AG08395 (cell line): ENCODE results near the gene CCBE1.

ENCODE experiments used
- DNase-seq: peaks from one replicate; pipeline ENCODE4 v3.0.0; 2012; ENCODE audit warnings: mixed read lengths, low spot score

Gene CCBE1

DNA sequence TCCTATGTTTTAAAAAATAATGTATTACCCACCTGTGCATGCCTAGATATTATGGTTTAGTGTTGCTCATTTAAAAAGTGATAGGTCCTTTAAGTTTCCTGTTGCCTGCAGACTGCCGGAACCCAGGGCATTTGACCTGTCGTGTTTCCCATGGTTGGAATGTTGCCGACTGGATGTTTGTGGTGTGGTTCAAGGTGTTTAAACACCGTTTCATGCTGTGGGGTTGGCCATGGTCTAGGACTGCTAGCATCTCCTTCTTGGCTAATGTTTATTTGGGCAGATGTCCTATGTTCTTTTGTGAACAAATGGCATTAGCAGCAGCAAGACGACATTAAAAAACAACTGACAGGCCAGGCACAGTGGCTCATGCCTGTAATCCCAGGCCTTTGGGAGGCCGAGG is 245.3 kb downstream of the CCBE1 start:
- no peak for DNase-seq

DNA sequence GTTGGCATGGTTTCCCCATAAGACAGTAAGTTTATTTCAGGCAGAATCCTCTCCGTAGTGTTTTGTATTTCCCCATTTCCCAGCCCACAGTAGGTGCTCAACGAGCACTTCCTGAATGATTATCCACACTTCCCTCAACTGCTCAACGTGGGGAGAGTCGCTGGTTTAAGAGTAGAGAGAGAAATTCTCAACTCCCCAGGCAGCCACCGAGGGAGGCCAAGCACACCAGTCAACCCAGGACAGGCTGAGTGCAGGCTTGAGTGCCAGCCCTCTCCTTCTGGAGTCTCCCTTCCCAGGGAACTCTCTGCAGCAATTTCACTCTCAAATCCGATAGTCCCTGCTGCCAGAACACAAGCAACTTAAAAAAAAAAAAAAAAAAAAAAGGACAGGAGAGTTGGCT is 246.2 kb downstream of the CCBE1 start:
- no peak for DNase-seq

DNA sequence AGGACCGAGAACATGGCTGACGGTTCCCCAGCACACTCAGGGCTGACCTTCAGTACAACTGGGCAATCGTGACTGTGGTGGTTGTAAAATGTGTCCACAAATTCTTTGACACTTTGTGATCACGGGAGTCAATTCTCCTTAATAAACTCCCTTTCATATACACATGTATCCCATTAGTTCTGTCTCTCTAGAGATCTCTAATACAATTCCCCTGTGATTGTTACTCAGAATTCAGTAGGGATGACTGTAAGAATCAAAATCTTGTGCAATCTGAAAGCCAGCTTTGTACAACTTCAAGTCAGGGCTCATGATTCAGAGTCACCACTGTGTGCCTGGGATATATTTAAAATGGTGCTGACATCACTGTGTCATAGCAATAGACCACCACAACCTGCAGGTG is 248.7 kb downstream of the CCBE1 start:
- peak; percentile 57 for DNase-seq

DNA sequence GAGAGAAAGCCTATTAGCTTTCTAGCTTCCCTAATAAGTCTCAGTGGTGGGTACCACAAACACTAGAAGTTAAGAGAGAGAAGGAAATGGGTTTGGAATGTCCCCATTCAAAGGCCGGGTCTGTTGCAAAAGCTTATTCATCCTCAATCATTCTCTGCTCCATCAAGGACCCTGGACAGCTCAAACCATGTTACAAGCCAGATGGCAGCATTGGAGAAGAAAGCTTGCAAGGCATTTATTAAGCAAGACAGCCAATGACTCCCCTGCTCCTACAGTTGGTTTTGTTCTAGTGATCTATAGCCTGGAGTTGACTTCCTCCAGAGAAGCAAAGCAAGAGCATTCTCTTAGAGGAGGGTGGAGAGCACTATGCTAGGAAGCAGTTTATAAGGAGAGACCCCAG is 251.2 kb downstream of the CCBE1 start:
- DNase-seq: peak; percentile 31

DNA sequence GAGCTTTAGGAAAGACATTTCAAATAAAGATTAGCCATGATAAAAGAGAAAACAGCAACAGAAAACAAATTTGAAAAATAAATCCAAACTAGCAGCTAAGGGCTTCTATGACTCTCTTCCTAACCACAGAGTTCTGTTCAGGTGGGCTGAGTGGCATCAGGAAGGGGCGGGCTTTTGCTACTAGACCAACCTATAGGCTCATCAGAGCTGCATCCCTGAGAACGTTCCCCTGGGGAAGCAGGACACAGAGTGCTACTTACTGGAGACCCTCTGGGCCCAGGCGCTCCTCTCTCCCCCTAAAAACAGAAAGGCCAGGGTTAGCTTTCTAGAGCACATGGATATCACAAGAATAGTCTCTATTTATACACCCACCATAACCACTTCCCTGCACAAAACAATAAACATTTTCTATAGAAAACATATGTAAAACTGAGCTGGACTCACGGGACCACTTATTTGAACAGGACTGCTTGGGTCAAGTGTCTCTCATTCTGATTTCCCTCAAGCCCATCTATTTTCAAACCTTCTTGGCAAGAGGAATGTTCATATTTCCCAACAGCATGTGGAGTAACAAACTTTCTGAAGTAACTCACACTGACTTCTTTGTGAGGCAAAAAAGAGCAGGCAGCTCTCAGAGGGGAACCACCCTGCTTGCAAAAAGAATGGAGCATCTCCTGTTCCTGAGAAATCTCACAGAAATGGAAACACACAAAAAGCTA is 259.2 kb downstream of the CCBE1 start:
- no peak for DNase-seq

DNA sequence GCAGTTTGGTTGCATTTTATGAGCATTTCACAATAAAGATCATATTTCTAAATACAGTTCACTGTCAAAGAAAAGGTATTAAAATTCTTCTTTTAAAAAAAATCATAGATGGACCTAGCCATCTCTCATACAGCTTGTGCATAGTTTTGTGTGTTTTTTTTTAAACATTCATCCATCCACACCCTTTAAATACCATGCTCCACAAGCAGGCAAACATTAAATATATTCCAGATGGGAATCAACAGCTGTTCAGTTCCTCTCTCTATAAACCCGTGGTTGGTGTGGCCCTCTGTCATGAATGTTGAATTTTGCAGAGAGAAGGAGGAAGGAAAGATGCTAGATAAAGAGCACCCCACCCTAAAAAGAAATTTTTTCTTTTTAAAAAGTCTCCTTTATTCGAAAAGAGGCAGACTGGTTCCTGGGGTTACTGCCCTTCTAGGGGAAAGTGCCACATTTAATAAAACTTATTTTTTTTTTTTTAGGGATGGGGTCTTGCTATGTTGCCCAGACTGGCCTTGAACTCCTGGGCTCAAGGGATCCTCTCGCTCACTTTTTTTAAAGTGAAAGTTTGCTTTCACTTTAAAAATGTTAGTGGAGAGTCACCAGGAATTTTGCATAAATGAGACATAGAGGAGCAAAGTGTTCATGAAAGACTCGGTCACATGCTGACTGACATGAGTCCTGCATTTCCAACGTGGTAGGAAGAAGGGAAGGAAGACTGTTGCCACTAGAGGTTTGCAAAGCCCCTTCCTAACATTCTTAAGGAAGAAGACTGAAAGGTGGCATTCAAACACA is 264.2 kb downstream of the CCBE1 start:
- peak; percentile 29 for DNase-seq

DNA sequence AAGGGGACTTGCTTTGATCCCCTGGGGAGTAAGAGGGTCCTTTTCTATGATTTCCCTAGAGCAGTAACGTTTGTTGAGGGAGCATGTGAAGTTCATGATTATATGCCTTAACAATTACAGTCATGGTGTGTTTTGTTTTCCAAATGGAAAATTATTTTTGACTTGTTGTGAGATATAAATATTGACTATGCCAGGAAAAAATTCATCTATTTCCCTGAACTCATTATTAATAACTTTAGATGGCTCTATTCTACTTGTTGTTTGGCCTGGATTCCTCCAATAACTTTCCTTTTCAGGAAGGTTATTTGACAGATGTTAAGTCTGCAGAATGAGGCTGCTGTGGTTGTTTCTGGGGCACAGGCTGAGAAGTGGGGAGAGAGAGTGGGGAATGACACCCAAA is 266.1 kb downstream of the CCBE1 start:
- no peak for DNase-seq

DNA sequence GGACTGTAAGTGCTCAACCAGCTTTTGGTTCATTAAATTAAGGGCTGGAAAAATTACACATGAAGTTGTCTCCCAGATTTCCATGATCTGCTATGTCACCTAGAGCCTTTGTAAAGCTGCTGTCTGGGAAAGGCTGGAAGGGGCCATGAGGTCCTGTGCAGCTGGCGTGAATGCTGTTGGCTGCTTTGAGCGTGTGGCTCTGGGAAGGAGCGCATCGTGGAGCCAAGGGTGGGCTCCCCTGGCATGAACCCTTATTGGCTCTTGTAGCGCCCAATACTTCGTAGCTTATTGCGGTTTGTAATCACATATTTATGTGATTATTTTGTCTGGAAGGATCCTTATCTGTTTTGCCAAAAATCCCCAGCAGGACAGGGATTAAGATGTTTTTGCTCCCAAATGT is 267.6 kb downstream of the CCBE1 start:
- DNase-seq: no peak

DNA sequence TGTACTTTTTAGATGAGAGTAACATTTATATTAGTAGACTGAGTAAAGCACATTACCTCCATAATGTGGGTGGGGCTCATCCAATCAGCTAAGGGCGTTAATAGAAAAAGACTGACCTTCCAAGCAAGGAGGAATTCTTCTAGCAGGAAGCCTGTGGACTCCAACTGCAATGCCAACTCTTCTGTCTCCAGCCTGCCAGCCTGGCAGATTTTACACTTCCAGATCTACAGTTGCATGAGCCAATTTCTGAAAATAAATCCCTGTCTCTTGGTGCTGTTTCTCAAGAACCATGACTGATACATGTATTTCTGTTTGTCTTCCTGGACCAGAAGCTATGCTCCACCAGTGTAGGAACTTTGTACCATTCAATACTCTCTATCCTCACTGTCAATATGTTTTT is 269.2 kb downstream of the CCBE1 start:
- DNase-seq: no peak

DNA sequence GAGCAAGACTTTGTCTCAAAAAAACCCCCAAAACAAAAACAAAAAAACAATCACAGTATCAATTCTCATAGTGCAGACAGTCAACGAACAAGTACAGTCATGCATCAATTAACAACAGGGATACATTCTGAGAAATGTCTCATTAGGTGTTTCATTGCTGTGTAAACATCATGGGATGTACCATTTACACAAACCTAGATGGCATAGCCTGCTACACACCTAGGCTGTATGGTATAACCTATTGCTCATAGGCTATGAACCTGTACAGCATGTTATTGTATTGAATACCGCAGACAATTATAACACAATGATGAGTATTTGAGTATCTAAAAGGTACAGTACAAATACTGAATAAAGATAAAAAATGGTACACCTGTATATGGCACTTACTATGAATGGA is 270.4 kb downstream of the CCBE1 start:
- no peak for DNase-seq

DNA sequence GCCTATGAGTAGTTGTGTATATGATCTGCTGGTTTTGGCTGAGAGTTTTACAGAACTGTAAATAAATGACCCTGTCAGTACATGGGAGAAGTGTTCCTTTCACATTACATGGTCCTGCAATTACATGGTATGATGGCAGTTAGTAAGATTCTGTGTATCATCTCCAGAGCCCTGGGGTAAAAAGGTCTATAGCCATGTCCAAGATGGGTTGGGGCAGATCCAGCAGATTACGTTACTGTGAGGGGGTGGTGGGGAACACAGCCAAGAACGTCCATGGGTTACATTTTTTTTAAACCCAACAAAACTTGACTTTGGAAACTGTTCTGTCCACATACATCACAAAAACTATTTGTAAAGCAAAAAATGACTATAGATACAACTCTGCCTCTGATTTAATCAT is 274.0 kb downstream of the CCBE1 start:
- no peak for DNase-seq

DNA sequence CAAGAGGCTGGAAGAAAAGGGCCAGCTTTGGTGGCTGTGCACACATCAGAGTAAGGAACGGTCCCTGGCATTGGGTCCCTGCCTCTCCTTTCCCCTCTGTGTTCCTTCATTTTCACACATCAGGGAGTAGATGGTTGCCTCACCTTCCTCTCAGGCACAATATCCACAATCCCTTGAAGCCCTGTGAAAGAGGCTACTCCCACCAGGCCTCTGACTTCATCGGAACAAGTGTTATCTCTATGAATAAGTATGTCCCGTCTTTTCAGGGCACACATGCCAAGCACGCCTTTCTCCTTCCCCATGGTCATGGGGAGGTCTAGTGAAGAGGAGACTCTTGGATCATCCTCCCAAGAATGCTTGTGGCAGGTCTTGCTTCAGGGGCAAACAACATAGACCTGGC is 277.0 kb downstream of the CCBE1 start:
- DNase-seq: no peak

DNA sequence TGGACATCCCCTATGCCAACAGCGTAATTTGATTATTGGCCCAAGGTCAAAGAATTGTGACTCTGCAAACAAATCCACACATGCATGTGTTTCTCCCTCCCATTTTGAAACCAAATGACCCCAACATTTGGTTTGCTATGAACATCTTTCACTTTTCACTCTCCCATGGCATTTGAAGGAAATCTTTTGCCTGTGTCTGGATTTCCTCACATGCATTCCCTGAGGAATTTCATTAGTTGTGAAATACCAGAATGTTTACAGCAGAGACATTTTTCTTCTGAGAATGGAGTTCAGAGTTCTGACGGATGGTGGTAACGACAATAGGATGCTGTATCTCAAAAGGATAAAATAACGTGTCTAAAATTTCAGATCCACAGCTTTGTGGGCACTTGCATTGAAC is 277.8 kb downstream of the CCBE1 start:
- DNase-seq: peak; percentile 66

DNA sequence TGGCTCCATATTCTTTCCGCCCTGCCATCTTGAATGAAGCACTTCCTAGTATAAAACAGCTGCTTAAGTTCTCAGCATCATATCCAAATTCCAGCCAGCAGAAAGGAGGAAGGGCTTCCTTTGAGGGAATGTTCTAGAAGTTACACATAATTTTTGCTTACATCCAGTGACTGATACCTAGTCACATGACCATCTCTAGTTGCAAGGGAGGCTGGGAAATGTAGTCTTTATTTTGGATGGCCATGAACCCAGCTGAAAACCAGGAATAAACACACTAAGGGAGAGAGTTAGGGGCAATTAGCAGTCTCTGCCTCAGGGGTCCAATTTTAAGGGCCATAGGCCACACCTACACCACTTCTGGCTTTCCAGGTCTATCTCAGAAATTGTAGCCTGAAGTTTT is 280.4 kb downstream of the CCBE1 start:
- no peak for DNase-seq

DNA sequence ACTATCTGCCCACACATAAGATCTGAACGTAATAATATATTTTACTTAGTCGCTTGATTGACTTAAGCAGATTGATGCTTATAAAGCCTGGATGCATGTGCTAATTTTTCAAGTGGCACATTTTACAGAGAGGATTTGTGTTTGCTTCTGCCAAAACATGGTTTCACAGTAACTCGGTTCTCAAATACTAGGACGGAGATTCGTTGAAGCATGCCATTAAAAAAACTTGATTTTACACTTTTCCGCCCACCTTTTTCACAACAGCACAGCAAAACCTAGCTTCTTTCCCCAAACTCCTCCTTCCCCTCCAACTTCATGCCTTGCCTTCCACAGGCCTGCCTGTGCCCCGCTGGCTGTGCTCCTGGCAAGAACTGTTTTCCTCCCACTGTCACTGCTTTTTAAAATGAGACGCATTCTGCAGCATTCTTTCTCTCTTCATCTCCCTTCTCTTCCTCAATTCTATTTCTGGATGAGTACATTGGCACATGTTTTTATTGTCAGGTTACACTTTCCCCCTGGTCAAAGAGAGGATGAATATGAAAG is 283.0 kb downstream of the CCBE1 start:
- DNase-seq: no peak

DNA sequence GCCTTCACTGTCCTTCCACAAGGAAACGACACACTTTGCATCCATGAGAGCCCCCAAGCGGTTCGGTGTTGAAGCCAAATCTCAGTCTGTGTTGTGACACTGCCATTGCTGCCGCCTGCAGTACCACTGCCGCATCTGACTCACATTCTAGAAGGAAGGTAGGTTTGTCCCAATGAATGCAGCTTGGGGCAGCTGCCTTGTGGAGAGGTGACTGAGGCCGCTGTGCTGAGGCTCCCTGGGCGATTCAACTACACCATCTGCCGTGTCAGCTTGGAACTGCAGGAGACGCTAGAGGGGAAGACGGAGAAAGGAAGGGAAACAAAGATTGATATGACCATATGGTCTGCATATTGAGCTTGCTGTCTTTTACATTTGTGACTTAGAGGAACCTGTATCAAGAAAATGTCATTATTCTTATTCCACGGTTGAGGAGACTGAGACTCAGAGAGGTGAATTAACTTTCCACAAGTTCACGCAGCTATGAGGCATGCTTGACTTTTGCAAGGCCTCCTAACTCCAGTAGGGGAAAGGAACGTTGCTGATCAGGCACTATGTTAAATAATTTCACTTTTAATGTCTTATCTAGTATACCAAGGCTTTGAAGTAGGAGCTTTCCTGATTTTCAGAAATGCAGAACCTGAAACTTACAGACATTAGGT is 294.7 kb downstream of the CCBE1 start:
- peak; percentile 88 for DNase-seq

DNA sequence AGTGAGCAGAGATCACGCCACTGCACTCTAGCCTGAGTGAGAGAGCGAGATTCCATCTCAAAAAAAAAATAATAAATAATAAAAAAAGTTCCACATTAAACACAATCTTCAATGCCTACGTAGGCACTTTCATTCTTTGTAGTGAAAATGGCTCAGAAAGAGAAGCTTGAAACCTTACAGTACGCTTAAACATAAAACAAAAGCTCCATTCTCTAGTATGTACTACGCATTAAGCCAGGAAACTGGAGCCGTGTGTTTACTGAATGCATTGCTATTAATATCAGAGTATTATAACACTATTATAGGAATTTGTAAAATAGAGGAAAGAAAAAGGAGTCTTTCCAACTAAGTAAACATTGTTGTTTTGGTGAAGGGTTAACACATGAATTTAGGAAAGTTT is 296.8 kb downstream of the CCBE1 start:
- DNase-seq: no peak

DNA sequence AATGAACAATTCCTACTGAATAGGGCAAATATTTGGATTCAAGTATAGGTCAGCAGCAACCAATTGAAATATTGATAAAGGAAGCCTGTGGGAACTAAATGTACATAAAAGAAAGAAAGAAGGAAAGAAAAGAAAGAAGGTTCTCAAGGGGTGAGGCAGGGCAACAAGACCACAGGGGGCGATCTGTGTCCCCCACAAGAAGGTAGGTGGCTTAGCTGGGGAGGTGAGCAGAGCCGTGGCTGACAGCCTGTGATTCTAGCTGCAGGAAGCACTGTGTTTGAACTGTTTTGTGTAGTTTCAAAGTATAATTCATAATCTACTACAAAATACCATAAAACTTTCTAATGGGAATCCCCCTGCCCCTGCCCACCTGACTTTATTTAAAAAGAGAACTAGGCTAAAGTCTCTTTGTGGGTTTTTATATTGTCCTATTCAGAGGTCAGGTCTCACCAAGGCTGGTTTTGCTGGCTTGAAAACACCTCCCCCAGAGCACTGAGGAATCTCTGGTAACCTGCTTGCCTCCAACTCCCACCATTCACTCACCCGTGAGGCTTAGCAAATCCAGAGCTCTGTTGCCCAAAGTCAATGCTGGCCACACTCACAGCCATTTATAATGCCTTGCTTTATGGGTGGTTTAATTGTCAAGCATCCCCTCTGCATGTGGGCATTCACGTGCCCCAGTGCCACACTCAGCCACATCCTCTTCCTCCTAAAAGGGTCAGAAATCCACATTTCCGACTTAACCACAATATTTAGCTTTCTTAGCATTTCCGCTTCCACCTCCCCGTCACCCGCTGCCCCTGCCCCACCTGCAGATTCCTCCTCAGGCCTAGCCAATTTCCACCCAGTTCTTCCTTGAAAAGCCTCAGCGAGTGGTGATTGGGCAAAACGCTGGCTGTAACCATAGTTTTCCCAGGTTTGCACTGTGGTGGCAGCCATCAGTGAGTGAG is 301.7 kb downstream of the CCBE1 start:
- no peak for DNase-seq

DNA sequence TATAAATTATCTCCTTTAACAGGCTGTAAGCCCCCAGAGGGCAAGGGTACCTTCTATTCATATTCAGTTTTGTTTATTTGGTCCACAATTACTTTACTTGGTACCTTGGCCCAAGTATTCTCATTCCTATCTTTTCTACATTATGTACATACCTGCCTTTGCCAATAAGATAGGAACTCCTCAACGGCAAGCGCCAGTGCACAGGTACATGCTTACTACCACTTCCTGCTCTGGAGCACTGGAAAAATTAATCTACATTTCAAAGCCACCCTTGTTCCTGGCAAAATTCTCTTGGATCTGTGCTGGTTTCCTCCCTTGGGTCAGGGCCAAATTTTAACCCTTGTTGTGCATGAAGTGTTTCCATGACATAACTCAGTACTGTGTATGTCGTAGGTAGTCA is 303.8 kb downstream of the CCBE1 start:
- no peak for DNase-seq

DNA sequence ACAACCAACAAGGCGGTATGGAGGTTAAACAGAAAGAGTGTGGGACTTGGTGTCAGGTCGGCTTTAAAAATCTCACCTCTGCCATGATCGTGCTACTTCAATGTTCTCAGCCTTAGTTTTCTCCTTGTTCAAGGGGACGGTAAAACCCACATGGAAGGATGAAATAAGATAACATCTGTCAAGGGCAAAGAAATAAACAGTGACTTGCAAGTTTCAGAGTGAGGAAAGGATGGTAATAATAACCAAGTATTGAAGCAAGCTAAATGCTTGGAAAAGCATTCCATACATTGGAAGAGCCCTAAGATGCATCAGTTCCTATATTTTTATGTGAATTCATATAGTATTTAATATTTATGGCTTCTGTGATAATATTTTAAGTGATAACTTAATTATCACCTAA is 308.4 kb downstream of the CCBE1 start:
- DNase-seq: no peak

DNA sequence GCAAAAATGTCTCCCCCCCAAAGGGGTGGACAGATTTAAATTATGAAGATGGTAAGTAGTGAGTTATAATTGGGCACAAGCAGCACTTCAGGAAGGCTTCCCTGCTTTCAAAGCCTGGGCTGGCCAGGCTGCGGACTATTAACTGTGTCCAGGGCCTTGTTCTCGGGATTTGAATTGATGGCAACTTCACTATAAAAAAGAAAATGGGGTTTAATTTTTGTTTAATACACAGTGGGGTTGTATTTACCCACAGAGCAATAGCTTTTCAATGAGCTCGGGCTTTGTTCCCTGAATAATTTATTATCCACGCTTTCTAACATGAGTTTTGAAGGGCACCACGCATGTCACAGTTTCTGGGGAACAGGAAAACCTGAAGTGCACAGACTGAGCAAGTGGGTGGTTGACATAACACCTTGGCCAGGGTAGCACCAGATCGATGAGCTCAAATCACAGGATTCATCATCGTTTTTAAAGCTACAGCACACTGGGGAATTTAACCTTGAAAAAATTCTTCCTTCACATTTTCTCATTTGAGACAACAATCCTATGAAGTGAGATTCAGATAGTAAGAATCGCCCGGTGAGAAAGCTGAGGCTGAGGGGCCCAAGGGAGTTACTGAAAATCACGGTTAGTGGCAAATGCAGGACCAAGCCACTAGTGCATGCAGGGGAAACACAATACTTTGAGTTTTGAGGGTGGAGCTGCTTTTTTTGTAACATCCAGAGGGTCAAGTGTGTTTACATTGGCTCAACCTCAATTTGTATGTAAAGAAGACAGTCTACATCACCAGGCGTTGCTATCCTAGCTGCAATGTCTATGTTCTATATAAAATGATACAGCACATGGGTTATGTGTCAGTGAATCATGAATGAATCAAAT is 309.3 kb downstream of the CCBE1 start:
- no peak for DNase-seq
